Medulla oblongata (tissue), 1 donor: ENCODE results near the gene COG5.
A peak's percentile ranks its signal among the peaks of the same experiment; 100 is the strongest.

Experiments used
- DNase-seq: peaks from one replicate; pipeline ENCODE4 v3.0.0-alpha.2; 2015; ENCODE audit errors: extremely low spot score

Gene COG5

DNA sequence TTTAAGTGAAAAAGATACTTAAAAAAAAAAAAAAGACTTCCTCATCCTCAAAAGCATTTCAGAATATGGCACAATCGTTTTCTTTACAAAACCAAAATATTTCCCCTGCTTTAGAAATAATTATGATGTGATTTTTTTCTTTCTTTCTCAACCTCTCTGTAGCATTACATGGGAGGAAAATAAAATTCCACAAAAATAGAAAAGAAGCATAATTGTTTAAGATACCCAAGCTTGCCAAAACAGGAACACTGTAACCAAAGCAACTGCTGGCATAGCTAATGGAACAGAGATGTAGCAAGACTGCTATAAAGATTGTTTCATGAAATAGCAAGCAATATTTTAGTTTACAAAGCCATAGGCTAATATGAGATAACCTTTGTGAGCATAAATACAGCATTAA lies 169.4 kb downstream of the COG5 start:
- no peak for DNase-seq

- no peak for DNase-seq
These were observed 170.9 kb downstream of the COG5 start for GRCh38 chr7:107392830-107393229.

GRCh38 chr7:107390916-107391315 lies 172.8 kb downstream of the COG5 start:
- no peak for DNase-seq

GRCh38 chr7:107388604-107389003 lies 175.1 kb downstream of the COG5 start:
- DNase-seq, result no peak

- no peak for DNase-seq
These were observed 176.0 kb downstream of the COG5 start for GRCh38 chr7:107387573-107388219.

DNA sequence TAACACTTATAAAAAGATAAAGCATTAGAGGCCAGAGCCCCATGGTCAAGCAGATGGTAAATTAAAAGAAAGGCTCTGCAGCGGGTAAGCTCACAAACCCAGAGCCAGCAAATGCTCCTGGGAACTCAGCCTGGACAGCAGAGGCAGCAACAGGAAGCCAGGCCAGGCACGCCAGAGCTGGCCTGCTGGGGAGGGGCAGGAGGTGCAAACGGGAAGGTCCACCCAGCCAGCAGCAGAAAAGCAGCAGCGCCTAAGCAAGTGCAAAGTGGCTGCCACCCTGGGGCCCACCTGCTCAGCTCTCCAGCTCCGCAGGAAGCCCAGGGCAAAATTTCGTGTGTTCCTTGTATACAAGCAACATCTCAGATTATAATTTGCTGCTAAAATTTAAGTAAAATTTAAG lies 176.6 kb downstream of the COG5 start:
- DNase-seq, result peak; percentile 56

DNA sequence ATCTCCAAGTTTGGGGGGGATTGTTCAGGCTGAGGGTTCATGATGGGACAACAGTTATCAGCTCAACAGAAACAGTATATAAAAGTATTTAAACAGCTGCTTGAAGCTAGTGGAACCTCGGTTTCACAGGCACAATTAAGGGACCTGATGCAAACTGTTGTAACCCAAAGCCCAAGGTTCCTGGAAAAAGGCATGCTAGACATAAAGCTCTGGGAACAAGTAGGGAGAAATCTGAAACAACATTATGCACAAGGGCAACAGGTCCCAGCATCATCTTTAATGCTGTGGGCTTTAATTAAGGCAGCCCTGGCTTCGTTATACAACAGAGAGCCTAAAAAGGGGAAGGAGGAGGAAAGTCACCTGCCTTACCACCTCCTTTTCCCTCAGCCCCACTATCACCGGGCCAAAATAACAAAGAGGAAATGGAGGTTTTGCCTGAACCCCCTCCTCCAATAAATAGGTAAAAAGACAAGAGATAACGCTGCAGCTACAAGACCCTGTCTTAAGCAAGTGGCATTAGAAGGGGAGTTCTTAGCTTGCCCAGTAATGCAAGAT lies 177.1 kb downstream of the COG5 start:
- no peak for DNase-seq

- no peak for DNase-seq
These were observed 179.7 kb downstream of the COG5 start for GRCh38 chr7:107384025-107384424.

DNA sequence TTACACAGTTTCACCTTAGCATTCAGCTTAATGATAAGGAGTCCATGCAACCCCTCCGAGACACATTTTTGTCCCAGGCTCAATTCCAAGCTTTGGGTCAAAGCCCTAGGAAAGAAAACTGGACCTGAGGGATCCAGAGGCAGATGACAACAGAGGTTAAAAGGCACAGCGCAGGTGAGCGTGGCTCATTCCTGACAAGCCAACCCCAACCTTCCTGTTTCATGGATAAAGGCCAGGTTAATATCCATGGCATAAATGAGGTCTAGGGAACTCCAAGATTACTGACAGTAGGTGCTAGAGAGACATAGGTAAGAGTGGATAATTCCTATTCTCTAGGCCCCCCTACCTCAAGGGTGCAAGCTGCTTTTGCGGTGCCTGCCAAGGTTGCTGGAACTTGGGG lies 180.5 kb downstream of the COG5 start:
- DNase-seq, result no peak

DNA sequence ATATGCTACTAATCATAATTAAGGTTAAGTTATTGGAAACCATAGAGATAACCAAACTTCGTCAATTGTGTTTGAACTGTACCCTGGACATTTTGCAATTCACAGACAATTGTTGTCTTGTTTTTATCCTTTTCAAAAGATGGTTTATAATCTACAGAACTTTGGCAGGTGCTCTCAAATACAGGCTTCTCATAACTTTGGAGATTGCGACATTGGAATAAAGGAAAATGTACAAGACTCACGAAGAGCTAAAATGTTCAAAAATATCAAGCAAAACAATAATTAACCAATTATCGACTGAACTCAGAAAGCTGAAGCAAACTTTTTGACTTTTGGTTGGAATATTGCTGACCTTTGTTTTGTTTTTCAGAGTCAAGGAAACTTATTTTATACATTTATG lies 182.3 kb downstream of the COG5 start:
- DNase-seq, result no peak

DNA sequence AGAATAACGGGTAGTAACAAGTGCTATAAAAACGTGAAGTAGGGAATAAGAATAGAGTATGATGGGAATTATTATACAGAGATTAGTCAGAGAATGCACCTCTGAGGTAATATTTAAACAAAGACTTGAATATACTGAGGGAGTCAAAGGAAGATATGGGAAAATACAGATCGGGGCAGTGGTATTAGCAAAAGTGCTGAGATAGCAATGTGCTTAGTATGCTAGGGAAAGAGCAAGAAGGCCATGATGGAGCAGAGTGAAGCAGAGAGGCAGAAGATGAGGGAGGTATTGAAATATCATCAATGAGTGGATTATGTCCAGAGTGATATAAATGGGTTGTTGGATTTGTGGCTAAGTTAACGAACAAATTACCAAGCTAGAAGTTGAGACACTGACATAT lies 190.4 kb downstream of the COG5 start:
- DNase-seq, result no peak

GRCh38 chr7:107372298-107372697 lies 191.4 kb downstream of the COG5 start:
- no peak for DNase-seq

GRCh38 chr7:107370816-107371215 lies 192.9 kb downstream of the COG5 start:
- DNase-seq, result no peak

DNA sequence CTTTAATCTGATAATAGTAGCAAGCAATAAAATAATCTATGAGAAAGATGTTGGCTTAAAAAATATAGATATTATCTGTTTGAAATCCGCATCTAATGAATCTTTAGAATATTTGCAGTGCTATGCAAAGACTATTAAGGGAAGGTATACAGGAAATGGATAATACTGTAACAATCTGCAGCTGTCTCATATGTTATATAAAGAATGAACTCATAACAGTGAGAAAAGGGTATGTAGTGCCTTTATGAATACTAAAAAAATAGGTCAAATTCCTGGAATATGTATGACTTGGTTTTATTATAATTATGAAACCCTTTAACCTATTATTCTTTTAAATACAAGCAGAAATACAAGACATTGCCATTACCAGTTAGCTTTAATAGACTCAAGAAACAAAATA lies 198.9 kb downstream of the COG5 start:
- no peak for DNase-seq

- no peak for DNase-seq
These were observed 204.0 kb downstream of the COG5 start for GRCh38 chr7:107359520-107360316.

- peak; percentile 9 for DNase-seq
These were observed 208.1 kb downstream of the COG5 start for GRCh38 chr7:107355616-107356015.

DNA sequence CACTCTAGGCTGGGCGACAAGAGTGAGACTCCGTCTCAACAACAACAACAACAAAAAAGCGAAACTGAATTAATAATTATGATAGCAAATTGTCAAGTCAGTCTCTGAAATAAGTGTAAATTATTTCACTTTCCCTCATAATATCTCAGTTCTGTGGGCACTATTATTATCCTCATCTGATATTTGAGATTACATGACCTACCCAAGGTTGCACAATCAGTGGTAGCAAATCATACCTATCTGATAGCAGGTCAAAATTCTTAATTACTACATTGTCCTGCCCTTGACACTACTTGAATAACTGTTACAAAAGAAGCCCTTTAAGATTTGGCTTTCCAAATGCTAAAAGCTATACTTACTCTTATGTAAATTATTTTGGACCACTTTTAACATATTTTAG lies 209.1 kb downstream of the COG5 start:
- DNase-seq, result no peak

DNA sequence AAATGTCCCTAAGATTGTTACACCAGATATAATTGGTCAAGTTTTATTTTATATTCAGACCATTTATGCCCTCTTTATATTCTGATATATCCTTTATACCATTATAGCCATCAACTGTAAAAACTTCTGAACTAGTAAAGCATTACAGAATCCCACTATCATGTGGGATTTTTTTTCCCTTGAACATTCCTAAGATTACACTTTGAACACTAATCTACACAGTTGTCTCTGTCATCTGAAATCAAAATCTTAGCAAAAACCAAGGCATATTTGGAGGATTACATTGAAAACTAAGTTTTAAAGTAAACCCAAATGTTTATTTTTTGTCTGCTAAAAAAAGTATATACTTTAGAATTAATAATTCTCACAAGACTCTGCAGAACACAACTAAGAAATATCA lies 210.0 kb downstream of the COG5 start:
- no peak for DNase-seq

DNA sequence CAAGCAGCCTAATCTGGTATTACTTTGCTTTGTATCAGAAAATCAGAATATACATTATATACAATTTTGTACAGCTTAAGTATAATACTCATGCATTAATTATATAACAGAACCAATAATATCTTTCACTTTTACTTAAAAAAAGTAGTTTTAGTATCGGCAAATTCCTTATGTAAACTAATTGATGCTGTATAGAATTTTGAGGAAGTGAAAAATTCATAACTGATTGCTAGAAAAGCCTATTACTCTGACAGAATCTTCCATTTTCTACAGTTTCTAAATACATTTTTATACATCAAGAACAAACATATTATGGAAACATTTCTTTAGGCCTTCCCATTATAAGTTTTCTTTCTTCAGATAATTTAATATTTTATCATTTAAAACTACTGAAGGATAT lies 217.8 kb downstream of the COG5 start:
- no peak for DNase-seq

DNA sequence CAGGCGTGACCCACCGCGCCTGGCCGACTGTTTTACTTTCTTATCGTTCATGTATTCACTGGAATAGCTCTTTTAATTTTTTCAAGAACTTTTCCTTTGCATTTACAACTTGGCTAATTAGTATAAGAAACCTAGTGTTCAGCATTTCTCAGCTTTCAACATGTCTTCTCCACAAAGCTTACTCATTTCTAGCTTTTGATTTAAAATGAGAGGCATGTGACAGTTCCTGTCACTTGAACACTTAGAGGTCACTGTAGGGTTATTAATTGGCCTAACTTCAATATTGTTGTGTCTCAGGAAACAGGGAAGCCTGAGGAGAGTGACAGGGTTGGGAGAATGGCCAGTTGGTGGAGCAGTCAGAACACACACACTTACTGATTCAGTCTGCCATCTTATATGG lies 218.9 kb downstream of the COG5 start:
- DNase-seq, result no peak

- DNase-seq, result no peak
These were observed 219.4 kb downstream of the COG5 start for GRCh38 chr7:107344286-107344685.

- no peak for DNase-seq
These were observed 225.6 kb downstream of the COG5 start for GRCh38 chr7:107338080-107338479.
